K562 (cell line): ENCODE data around the gene STAT6. TPM values are rescaled to one million over a fixed set of nuclear protein-coding genes. Genes with fewer than 3 reads are reported as not detected.

ENCODE experiments used
- CBFA2T2 ChIP-seq: fragments of 450-650 bp; conservative IDR thresholded peaks from 2 replicates; pipeline ENCODE4 v1.6.1; 2017; ENCODE audit warnings: mild to moderate bottlenecking
- CHAMP1 ChIP-seq: fragments of 450-650 bp; IDR thresholded peaks from 2 replicates; pipeline ENCODE4 v1.6.1; 2016; ENCODE audit warnings: mild to moderate bottlenecking
- CTBP1 ChIP-seq: fragments of 450-650 bp; IDR thresholded peaks from 2 replicates; pipeline ENCODE4 v1.6.1; 2016; ENCODE audit warnings: borderline replicate concordance
- ESRRA ChIP-seq: fragments of 450-650 bp; IDR thresholded peaks from 2 replicates; pipeline ENCODE4 v1.6.1; 2014; ENCODE audit warnings: low read depth, mild to moderate bottlenecking, moderate library complexity, borderline replicate concordance
- GATA2 ChIP-seq: sonication (generic); formaldehyde crosslinking; IDR thresholded peaks from 2 replicates; pipeline ENCODE4 v1.4.0; 2020; ENCODE audit warnings: mild to moderate bottlenecking, missing genetic modification reagents
- HDAC2 ChIP-seq: fragments of 450-650 bp; IDR thresholded peaks from 2 replicates; pipeline ENCODE4 v1.6.1; 2016; ENCODE audit warnings: mild to moderate bottlenecking
- MEF2A ChIP-seq: IDR thresholded peaks from 2 replicates; pipeline ENCODE4 v1.6.1; 2011; ENCODE audit warnings: low read depth, mild to moderate bottlenecking, low read length, moderate library complexity; ENCODE audit not compliant: control insufficient read depth
- RFX1 ChIP-seq: fragments of 450-650 bp; IDR thresholded peaks from 2 replicates; pipeline ENCODE4 v1.6.1; 2016; ENCODE audit warnings: mild to moderate bottlenecking, moderate library complexity
- TEAD4 ChIP-seq, 2 experiments: sonication (generic) in 1 of 2; formaldehyde crosslinking in 1 of 2; IDR thresholded peaks; 2 replicates each; pipeline versions ENCODE4 v1.6.1 to v1.8.0; 2012 to 2022; ENCODE audit warnings: borderline replicate concordance in 1 of 2, inconsistent platforms in 1 of 2, low read length in 1 of 2, mild to moderate bottlenecking in 1 of 2, missing genetic modification reagents in 1 of 2
- ZEB2 ChIP-seq: fragments of 450-650 bp; IDR thresholded peaks from 2 replicates; pipeline ENCODE4 v1.6.1; 2016
- ZNF263 ChIP-seq: sonication (generic); formaldehyde crosslinking; IDR thresholded peaks from 2 replicates; pipeline ENCODE4 v1.8.0; 2022; ENCODE audit warnings: mild to moderate bottlenecking, missing genetic modification reagents, borderline replicate concordance
- polyA plus RNA-seq, 8 experiments: library from polyadenylated mRNA; depleted of rRNA in 4 of 8; stranded (reverse) in 5 of 8; unstranded in 3 of 8; fragments of >200 nt; fragmentation: Nextera tagmentation in 2 of 8; fragmentation: Illumina TruSeq in 1 of 8; extraction: Ambion mirVana in 2 of 8; extraction: Trizol in 1 of 8; gene quantifications; 2 replicates each; pipeline versions ENCODE4 v1.2.1 to v1.2.3, GENCODE V29; 2011 to 2014; ENCODE audit warnings: inconsistent platforms in 1 of 8, missing spikeins in 1 of 8
- total RNA-seq, 7 experiments: library from RNA; depleted of rRNA in 6 of 7; stranded (reverse); fragments of >200 nt in 6 of 7; fragmentation: Illumina TruSeq in 2 of 7; extraction: Trizol in 2 of 7; gene quantifications; 2 replicates each; pipeline versions ENCODE4 v1.2.1 to v1.2.3, GENCODE V29; 2011 to 2021; ENCODE audit warnings: low replicate concordance in 1 of 7
- TF ChIP-seq, protein P1 (sequence below): fragments of 450-650 bp; IDR thresholded peaks from 2 replicates; pipeline ENCODE4 v1.6.1; 2016; ENCODE audit warnings: low read depth

Gene STAT6
- total and polyA plus RNA-seq, 9 of the 15 experiments (the other 6 are each of a cell fraction or from before 2014, with no cell fraction given): 2.4 to 49.5 (median 26.5) TPM

GRCh38 chr12:57116580-57117281 lies 5.6 kb upstream of the STAT6 start (continued):
- no peak for TF ChIP-seq MEF2A
- TF ChIP-seq ESRRA: peak; percentile 58; the same call in 1 of the 2 replicates
- peak; percentile 67; the same call in 1 of the 2 replicates for TF ChIP-seq TEAD4 (IDR thresholded peaks at IDR 0.05; ENCODE audit: low read length)
- no peak for TF ChIP-seq TEAD4 (CRISPR knock-in tag; IDR thresholded peaks at IDR 0.05; ENCODE audit: borderline replicate concordance)
- peak; percentile 32; the same call in 1 of the 2 replicates for TF ChIP-seq GATA2 (CRISPR knock-in tag)
- no peak for TF ChIP-seq RFX1
- peak; percentile 44; the same call in 1 of the 2 replicates for TF ChIP-seq ZNF263 (CRISPR knock-in tag)
- no peak for TF ChIP-seq CHAMP1
- TF ChIP-seq CTBP1: peak; percentile 71; the same call in 1 of the 2 replicates
- 0 out of 2 replicates have a peak, but pooled peaks have one; percentile 28 for TF ChIP-seq HDAC2
- TF ChIP-seq, protein P1, sequence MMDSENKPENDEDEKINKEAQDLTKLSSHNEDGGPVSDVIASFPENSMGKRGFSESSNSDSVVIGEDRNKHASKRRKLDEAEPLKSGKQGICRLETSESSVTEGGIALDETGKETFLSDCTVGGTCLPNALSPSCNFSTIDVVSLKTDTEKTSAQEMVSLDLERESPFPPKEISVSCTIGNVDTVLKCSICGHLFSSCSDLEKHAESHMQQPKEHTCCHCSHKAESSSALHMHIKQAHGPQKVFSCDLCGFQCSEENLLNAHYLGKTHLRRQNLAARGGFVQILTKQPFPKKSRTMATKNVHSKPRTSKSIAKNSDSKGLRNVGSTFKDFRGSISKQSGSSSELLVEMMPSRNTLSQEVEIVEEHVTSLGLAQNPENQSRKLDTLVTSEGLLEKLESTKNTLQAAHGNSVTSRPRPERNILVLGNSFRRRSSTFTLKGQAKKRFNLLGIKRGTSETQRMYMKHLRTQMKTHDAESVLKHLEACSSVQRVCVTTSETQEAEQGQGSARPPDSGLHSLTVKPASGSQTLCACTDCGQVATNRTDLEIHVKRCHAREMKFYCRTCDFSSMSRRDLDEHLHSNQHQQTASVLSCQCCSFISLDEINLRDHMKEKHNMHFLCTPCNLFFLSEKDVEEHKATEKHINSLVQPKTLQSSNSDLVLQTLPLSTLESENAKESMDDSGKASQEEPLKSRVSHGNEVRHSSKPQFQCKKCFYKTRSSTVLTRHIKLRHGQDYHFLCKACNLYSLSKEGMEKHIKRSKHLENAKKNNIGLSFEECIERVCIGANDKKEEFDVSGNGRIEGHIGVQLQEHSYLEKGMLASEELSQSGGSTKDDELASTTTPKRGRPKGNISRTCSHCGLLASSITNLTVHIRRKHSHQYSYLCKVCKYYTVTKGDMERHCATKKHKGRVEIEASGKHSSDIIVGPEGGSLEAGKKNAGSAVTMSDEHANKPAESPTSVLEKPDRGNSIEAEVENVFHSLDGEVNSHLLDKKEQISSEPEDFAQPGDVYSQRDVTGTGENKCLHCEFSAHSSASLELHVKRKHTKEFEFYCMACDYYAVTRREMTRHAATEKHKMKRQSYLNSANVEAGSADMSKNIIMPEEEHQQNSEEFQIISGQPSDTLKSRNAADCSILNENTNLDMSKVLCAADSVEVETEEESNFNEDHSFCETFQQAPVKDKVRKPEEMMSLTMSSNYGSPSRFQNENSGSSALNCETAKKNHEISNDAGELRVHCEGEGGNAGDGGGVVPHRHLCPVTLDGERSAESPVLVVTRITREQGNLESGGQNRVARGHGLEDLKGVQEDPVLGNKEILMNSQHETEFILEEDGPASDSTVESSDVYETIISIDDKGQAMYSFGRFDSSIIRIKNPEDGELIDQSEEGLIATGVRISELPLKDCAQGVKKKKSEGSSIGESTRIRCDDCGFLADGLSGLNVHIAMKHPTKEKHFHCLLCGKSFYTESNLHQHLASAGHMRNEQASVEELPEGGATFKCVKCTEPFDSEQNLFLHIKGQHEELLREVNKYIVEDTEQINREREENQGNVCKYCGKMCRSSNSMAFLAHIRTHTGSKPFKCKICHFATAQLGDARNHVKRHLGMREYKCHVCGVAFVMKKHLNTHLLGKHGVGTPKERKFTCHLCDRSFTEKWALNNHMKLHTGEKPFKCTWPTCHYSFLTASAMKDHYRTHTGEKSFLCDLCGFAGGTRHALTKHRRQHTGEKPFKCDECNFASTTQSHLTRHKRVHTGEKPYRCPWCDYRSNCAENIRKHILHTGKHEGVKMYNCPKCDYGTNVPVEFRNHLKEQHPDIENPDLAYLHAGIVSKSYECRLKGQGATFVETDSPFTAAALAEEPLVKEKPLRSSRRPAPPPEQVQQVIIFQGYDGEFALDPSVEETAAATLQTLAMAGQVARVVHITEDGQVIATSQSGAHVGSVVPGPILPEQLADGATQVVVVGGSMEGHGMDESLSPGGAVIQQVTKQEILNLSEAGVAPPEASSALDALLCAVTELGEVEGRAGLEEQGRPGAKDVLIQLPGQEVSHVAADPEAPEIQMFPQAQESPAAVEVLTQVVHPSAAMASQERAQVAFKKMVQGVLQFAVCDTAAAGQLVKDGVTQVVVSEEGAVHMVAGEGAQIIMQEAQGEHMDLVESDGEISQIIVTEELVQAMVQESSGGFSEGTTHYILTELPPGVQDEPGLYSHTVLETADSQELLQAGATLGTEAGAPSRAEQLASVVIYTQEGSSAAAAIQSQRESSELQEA: no peak
- peak; percentile 67 for TF ChIP-seq CBFA2T2
- TF ChIP-seq ZEB2: 0 out of 2 replicates have a peak, but pooled peaks have one; percentile 35
